HG02885 (cell line): ENCODE results near the gene ALAS2.
"Not testable (repeated sequence)": the region's sequence is repeated elsewhere in the genome, so short reads cannot be mapped to it uniquely, and the experiment has no call there.

Source experiments
- ATAC-seq: cut with Tn5 transposase; IDR thresholded peaks from one replicate; pipeline ENCODE4 v1.9.1; 2021; ENCODE audit warnings: mild to moderate bottlenecking; ENCODE audit not compliant: unreplicated experiment, poor library complexity

The ALAS2 gene

DNA sequence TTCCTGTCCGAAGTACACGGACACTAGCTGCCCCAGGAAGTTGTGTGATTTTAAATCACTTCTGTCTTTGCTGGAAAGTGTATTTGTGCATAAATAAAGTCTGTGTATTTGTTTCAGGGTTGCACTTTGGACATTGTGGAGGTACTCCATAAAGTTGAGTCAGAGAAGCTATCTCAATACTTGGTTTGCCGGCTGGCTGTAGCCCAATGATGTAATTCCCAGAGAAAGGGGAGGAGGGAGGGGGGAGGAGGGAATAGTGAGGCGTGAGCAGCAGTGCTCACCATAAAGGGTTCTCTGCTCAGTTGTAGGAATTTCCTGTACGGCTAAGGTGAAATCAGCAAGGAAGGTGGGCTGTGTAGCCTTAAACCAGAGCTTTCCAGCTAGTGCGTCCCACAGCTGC is 23.1 kb downstream of the ALAS2 start:
- ATAC-seq, result no peak

DNA sequence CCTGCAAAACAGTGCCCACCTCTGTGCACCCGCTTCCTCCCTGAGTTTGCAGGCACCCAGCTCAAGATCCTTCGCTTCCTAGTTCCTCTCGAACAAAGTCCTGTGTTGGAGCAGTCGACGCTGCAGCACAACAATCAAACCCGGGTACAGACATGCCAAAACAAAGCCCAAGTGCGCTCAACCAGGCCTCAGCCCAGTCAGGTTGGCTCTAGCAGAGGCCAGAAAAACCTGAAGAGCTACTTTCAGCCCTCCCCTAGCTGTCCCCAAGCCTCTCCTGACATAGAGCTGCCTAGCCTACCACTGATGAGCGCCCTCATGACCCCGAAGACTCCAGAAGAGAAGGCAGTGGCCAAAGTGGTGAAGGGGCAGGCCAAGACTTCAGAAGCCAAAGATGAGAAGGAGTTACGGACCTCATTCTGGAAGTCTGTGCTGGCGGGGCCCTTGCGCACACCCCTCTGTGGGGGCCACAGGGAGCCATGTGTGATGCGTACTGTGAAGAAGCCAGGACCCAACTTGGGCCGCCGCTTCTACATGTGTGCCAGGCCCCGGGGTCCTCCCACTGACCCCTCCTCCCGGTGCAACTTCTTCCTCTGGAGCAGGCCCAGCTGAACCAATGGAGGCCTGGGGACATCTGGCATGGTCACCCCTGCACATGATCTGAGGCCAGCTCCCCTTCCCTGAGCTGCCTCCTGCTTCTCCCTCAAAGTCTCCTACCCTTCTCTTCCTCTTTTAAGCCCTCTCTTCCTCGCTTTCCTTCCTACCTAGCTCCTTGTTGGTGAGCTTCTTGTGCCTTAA is 23.8 kb downstream of the ALAS2 start:
- ATAC-seq, result no peak

DNA sequence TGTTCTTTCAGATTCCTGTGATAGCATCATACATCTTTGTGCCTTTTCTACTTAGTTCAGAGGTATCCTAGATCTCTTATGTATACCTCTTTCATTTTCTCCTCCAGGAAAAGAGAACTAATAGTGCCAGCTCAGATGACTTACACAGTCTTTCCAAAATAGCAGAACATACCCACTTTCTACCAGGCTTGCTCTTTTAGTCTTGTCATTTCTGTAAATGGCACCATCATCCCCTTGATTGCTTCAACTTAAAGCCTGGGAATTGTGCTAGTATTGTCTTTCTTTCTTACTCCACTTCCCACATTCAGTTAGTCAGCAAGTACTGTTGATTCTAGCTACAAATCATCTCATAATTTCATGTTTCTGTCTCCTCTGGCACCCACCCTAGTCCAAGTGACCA is 25.5 kb downstream of the ALAS2 start:
- no peak for ATAC-seq

DNA sequence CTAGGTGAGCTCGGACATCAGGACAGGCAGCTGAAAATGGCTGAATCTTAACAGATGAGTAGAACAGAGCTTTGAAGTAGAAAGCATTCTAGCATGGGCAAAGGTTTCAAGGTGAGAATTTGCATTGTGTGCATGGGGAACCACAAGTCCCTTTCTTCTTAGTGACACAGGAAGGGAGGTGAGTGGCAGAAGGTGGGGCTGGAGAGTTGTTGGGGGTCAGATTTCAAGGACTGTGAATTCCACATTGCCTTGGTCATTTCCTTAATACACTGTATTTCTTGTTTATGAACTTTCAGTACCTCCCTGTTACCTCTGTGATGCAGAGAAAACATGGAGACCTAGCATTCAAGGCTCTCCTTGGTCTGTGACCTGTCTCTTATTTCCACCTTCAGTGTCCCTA is 26.5 kb downstream of the ALAS2 start:
- no peak for ATAC-seq

DNA sequence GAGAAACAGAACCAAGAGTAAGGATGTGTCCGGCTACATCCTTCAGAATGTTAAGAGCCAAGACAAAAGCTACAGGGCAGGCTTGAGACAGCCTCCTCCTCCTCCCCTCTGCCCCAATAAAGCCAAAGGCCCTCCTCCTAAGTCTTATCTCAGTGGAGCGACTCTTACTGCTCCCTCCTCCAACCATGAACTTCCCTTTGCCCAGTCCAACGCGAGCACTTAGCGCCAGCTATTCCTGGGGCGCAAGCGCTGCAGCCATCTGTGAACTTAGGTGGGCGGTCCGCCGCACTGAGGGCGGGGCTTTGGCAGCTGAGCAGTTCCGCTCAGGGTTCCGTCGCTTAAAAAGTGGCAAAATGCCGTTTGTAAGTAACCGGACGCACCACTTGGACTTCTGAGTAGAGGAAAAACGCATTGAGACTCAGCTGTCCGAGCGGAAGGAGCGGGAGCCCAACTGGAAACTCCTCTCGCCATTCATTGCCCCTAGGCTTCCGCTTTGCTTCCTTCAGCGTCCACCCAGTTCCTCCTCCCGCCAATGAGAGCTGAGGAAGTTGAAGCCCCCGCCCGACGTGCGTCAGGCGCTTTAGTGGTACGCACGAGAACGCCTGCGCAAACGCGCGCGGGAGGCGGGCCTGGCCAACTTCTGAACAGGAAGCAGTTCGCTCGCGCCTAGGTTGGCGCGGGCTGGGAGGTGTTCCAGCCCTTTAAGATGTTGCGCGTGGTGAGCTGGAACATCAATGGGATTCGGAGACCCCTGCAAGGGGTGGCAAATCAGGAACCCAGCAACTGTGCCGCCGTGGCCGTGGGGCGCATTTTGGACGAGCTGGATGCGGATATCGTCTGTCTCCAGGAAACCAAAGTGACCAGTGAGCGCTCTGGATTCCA is 30.8 kb downstream of the ALAS2 start, which contains the start of gene APEX2:
APEX2 (plus strand) TSS at position 647 of the 882 bp plus-strand sequence; CDS start at position 707, 60 bp downstream.
- peak; percentile 91 for ATAC-seq

DNA sequence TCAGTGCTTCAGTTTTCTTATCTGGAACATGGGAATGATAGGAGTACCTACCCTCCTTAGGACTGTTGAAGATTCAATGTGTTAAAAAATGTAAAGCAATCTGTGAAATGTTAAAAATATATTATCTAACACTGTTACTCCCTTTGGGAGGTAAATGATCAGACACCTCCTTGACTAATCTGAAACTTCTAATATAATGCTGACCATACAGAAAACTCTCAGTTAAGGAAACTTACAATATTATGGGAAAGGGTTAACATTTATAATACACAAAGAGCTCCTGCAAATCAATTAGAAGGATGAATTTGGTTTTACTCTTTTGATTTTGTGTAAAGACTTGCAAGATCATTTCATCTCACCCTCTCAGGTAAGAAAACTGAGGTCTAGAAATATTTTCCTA is 35.2 kb downstream of the ALAS2 start:
- ATAC-seq, result no peak

DNA sequence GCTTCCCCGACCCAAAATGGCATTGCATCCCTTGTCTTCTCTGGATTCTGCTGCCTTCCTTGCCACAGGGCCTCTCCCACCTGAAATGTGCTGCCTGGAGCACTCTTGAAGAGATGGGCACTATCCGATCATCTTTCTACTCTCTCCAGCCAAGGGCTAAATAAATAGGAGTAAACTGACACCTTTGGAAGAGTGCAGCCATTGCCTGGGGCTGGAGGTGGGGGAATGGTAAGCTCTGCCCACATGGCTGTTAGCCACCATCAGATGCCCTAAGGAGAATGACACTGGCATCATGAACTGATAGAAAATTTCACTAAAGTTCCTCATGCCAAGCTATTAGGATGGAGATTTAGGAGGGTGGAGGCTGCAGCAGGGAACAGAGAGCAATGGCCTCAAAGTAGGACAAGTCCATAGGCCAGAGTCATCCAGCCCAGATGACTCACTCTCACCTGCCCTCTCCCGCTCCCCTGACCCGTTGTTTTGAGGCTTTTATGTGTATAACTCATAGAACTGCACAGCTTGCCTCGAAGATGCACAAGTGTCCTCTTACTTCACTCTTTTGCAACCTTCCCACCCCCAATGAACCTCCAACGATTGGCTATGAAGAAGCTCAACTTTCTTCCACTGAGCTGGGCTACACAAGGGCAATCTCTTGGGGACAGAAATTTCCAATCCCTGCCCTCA is 36.0 kb downstream of the ALAS2 start:
- no peak for ATAC-seq

DNA sequence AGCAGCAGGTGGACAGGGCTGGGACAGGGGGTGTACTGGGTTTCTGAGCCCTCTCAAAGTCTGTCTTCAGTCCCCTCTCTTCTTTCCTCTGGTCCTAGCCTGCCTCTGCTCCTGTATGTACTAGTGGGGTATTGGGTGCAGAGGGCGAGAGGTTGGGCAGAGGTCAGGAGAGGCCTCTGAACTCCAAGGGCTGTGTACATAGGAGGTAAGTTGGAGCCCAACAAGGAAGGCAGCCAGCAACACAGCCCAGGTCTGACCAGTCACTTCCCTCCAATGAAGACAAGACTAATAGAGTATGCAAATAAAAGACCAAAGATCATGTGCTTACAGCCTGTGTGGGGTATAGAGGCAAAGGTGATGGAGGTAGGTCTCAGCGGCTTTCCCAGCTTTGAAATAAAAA is 36.7 kb downstream of the ALAS2 start, which contains the start of gene PFKFB1:
PFKFB1 (minus strand) TSS at position 90 of the 400 bp plus-strand sequence. CDS start 181 bp downstream, outside the sequence.
- no peak for ATAC-seq

DNA sequence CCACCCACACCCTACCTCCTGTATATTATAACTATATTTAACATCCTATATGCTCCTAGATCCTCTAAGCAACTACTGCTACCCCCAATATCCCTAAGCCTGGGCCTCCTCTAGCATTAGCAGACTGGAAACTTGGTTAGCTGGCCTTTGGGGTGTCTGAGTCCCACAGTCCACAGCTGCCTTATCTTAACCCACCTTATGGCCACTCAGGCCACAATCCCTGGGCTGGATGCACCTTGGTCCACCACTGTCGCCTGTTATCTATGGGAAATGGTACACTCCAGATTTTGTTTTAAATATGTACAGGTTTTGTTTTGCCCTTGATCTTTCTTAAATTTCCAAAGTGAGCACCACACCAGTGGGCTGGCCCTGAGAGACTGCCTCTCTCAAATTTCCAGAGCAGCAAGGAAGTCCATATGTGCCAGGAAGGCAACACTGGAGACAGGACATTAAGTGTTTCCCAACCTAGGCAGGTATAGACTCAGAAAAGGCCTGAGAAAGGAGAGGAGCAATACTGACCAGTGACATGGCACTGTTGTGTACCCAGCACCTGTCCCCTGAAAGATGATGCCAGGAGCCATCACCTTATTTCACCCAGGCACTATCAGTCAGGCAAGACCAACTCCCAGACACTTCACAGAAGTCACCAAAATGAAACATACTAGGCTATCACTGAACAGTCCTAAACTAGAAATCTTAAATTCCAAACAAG is 37.7 kb downstream of the ALAS2 start:
- no peak for ATAC-seq

DNA sequence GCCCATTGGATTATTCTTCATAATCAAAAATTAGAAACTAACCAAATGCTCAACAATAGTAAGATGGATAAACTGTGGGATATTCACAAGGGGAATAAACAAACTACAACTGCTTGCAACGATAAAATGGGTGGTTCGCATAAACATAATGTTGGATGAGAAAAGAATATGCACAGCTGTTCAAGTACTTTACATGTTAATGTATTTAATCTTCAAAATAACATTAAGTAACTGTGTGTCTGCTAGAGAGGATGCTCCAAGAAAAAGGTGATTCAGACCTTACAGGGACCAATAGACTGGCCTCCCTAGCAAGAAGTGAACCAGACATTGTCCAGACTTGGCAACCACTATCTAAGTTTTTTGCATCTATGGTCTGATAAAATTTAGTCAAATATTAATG is 39.1 kb downstream of the ALAS2 start:
- ATAC-seq, result no peak

DNA sequence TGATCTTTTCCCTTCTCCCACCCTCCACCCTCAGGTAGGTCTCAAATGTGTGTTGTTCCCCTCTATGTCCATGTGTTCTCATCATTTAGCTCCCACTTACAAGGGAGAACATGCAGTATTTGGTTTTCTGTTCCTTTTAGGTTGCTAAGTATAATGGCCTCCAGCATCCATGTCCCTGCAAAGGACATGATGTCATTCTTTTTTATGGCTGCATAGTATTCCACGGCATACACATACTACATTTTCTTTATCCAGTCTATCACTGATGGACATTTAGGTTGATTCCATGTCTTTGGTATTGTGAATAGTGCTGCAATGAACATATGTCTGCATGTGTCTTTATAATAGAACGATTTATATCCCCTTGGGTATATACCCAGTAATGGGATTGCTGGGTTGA is 47.5 kb downstream of the ALAS2 start:
- ATAC-seq, result not testable (repeated sequence)

DNA sequence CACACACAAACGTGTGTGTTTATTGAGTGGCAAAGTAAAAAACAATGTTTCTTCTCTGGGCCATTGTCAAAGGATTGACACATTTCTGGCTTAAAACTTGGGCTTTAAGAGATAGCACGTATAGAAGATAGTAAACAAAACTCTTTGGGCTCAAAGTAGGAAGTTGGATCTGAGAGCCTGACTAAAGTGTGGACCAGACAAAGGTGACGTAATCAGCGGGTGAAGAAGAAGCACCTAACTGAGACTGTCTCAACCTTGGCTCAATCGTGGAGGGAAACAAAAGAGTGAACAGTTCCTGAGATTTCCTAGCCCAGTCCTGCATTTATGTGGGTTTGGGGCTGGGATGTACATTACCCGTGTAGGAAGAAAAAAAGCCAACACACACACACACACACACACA is 50.4 kb downstream of the ALAS2 start:
- no peak for ATAC-seq

DNA sequence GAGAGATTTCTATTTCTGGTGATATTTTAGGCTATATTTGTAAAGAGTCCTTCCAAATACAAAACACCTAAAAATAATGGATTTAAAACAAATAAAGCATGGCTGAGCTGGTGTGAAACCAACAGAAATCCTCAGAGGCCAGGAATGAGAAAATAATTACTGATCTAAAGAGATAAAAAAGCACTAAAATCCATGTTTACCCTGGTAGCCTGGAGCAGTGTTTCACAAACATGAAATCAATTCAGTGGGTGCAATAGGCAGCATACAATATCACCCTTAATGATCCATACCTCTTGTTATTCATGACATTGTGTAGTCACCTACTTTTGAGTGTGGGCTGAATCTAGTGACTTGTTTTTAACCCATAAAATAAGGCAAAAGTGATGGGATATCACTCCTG is 51.3 kb downstream of the ALAS2 start:
- ATAC-seq, result no peak

DNA sequence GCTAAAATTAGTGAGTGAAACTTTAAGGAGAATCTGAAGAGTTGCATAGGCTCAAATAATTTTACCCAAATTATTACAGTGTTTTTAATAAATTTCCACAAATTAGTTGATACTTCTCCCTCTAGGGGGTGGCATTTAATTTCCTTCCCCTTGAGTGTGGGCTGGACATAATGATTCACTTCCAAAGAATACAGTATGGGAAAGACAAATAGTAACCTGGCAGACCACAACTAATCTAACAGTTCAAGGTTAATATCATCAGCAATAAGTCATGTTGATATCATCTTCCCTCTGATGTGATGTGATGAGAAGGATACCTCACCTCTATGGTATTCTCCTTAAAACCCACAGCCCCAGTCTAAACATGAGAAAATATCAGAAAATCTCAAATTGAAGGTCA is 52.3 kb downstream of the ALAS2 start:
- ATAC-seq, result no peak

DNA sequence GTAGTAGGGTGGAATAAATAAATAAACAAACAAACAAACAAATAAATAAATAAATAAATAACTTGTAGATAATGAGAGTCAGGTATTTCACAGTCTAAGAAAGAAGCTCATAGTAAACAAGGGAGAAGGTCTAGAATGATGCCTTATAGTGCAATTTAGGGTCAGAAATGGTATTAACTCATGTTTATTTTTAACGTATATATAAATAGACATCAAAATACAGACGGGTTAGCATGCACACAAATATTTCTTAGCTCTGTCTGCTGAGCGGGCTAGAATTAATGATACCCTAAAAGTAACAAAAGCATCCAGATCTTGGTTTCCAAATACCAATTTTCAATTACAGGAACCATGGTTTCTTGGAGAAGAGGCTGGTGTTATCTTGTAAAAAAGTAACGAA is 53.4 kb downstream of the ALAS2 start:
- no peak for ATAC-seq

DNA sequence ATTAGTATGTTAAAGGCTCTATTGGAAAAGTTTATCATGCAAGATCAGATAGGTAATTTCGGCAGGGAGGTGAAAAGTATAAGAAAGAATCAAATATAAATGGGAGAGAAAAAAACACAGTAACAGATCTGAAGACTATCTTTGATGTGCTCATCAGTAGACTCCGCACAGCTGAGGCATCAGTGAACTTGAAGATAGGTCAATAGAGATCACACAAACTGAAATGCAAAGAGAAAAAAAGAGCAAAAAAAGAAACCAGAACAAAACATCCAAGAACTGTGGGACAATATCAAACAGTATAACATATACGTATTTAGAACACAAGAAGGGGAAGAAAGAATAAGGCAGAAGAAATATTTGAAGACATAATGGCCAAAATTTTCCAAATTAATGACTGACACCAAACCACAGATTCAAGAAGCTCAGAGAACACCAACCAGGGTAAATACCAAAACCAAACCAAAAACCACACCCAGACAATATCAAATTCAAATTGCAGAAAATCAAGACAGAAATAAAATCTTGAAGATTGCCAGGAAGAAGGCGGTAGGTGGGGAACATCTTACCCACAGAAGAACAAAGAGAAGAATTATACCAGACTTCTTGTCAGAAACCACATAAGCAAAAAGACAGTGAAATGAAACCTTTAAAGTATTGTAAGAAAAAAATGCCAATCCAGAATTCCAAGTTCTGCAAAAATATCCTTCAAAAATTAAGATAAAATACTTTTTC is 65.8 kb downstream of the ALAS2 start:
- ATAC-seq, result no peak

DNA sequence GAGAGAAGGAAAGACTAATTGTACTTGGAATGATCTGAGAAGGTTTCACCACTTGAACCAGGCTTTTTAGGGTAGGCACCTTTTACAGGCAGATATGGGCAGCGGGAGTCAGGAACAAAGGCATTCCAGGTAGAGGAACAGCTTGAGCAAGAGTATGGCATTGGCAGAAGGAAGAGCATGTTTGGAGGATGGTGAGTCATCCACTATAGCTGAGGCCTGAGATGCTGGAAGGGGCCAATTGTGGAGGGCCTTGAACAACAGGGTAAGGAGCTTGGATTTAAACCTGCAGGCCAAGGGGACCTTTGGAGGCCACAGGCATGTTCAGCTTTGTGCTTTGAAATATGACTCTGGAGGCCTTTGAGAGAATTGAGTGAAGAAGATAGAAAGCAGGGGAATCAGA is 69.0 kb downstream of the ALAS2 start:
- ATAC-seq, result no peak
